ENCODE measurements around the gene VEZF1.

The VEZF1 gene

DNA sequence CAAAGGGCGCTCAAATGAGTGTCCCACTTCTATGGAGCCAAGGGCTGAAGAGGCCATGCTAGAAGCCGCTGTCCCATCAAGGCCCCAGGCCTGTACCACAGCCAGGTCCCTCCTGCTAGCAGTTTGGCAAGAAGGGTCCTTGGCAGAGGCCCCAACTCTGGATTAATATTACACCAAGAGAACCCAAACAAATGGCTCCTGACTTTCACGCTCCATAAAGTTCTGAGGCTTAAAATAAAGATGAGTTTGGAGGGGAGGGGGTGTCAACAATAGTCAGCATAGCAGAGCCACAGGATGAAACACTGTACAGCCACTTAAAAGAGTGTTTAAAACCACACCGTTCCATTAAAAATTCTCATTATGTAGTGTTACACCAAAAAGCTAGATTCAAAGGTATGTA is 63.4 kb downstream of the VEZF1 start:
- DNase-seq = no peak
